Measurements from ENCODE around the gene NAP1L5.

NAP1L5 gene

DNA sequence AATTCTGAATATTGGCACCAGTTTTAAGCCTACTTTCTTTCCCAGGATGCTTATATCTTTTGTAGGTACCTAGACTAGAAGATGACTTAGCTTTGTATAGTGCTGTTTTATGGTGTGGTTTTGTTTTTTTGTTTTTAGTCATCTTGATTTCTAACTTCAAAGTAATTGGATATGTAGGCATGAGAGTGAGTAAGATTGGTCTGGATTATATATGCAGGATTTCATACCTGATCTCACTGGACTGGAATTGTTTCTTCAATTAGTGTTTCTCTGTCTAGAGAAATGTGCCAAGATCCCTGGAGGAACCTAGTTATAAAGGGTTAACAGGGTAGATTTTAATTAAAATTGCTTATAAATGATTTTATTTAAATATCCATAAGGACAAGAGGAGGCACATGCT, 23.1 kb downstream of the NAP1L5 start:
- TF ChIP-seq SIN3A (IDR thresholded peaks at IDR 0.05; ENCODE audit: borderline replicate concordance, insufficient read depth, low read length) (no peak), FOXP2 (optimal IDR thresholded peaks at IDR 0.05; ENCODE audit: borderline replicate concordance, extremely low read depth, extremely low read length, insufficient read depth) (no peak), TAF1 (IDR thresholded peaks at IDR 0.05; ENCODE audit: borderline replicate concordance, insufficient read depth, low read length) (no peak), POLR2AphosphoS5 (IDR thresholded peaks at IDR 0.05; ENCODE audit: low read depth, low read length) (no peak)
- TF ChIP-seq, protein P1, sequence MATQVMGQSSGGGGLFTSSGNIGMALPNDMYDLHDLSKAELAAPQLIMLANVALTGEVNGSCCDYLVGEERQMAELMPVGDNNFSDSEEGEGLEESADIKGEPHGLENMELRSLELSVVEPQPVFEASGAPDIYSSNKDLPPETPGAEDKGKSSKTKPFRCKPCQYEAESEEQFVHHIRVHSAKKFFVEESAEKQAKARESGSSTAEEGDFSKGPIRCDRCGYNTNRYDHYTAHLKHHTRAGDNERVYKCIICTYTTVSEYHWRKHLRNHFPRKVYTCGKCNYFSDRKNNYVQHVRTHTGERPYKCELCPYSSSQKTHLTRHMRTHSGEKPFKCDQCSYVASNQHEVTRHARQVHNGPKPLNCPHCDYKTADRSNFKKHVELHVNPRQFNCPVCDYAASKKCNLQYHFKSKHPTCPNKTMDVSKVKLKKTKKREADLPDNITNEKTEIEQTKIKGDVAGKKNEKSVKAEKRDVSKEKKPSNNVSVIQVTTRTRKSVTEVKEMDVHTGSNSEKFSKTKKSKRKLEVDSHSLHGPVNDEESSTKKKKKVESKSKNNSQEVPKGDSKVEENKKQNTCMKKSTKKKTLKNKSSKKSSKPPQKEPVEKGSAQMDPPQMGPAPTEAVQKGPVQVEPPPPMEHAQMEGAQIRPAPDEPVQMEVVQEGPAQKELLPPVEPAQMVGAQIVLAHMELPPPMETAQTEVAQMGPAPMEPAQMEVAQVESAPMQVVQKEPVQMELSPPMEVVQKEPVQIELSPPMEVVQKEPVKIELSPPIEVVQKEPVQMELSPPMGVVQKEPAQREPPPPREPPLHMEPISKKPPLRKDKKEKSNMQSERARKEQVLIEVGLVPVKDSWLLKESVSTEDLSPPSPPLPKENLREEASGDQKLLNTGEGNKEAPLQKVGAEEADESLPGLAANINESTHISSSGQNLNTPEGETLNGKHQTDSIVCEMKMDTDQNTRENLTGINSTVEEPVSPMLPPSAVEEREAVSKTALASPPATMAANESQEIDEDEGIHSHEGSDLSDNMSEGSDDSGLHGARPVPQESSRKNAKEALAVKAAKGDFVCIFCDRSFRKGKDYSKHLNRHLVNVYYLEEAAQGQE (IDR thresholded peaks at IDR 0.05; ENCODE audit: insufficient read depth in 1 of 2, low read depth in 2 of 2, low read length in 2 of 2): no peak

DNA sequence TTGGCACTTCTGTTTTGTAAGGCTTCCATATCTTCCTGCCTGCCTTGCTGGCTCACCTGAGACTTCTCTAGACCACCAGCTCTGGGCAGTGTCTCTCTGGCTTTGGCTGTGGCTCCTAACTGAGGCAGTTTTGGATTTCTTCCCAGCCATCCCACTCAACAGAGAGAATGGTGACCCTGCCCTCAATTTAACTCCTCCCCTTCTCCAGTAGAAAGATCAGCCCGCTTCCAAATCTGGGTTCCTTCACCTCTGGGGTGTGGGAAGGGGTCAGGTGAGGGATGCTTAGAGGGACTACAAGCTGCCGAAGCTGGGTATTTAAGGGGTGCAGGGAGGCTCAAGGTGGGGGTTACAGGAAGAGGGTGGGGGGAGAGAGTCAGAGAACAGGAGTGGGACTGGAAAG, 23.7 kb downstream of the NAP1L5 start:
- TF ChIP-seq, protein P1 (IDR thresholded peaks at IDR 0.05; ENCODE audit: insufficient read depth in 1 of 2, low read depth in 2 of 2, low read length in 2 of 2): no peak
- TF ChIP-seq POLR2AphosphoS5 (IDR thresholded peaks at IDR 0.05; ENCODE audit: low read depth, low read length) (no peak), FOXP2 (optimal IDR thresholded peaks at IDR 0.05; ENCODE audit: borderline replicate concordance, extremely low read depth, extremely low read length, insufficient read depth) (no peak)

DNA sequence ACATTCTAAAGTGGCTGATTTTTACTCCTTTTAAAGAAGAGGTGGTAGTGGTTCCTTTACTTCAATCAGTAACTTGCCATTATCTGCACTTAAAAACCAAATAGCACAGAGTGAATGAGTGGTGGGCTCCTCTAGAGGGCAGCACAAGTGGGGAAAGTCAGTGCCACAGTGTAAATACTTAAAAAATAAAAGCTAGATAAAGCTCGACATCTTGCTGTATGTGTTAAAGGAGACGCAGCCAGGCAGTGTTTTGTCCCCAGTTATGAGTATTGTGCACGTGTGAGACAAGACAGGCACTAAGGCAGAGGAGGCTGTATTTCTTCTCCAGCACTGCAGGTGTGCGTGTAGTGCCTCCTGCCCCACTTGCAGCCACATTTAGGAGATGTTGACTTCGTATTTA, 24.6 kb downstream of the NAP1L5 start:
- TF ChIP-seq, protein P1 (IDR thresholded peaks at IDR 0.05; ENCODE audit: insufficient read depth in 1 of 2, low read depth in 2 of 2, low read length in 2 of 2): no peak
- TF ChIP-seq SIN3A (IDR thresholded peaks at IDR 0.05; ENCODE audit: borderline replicate concordance, insufficient read depth, low read length) (no peak), POLR2AphosphoS5 (IDR thresholded peaks at IDR 0.05; ENCODE audit: low read depth, low read length) (no peak), TAF1 (IDR thresholded peaks at IDR 0.05; ENCODE audit: borderline replicate concordance, insufficient read depth, low read length) (no peak), FOXP2 (optimal IDR thresholded peaks at IDR 0.05; ENCODE audit: borderline replicate concordance, extremely low read depth, extremely low read length, insufficient read depth) (no peak)

DNA sequence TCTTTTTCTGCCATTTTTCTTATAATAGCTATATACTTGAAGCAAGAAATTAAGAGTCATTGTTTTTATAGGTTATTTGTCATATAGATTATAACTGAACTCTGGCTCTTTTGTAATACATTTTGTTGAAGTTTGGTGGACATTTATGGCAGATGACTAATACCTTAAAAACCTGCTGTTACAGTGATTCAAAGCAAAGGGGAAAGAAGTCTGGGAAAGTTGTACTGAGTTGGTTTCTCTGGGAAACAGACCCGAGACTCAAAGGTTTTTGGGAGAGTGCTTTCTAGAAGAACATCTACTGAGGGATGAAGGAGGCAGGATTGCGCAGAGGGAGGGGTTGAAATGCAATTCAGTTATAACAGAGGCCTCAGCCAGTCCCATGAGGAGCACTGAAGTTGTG, 35.9 kb downstream of the NAP1L5 start:
- TF ChIP-seq TAF1 (IDR thresholded peaks at IDR 0.05; ENCODE audit: borderline replicate concordance, insufficient read depth, low read length) (no peak), FOXP2 (optimal IDR thresholded peaks at IDR 0.05; ENCODE audit: borderline replicate concordance, extremely low read depth, extremely low read length, insufficient read depth) (no peak), POLR2AphosphoS5 (IDR thresholded peaks at IDR 0.05; ENCODE audit: low read depth, low read length) (no peak), SIN3A (IDR thresholded peaks at IDR 0.05; ENCODE audit: borderline replicate concordance, insufficient read depth, low read length) (no peak)
- TF ChIP-seq, protein P1 (IDR thresholded peaks at IDR 0.05; ENCODE audit: insufficient read depth in 1 of 2, low read depth in 2 of 2, low read length in 2 of 2): no peak
